ENCODE measurements around the gene CCDC192.

DNA sequence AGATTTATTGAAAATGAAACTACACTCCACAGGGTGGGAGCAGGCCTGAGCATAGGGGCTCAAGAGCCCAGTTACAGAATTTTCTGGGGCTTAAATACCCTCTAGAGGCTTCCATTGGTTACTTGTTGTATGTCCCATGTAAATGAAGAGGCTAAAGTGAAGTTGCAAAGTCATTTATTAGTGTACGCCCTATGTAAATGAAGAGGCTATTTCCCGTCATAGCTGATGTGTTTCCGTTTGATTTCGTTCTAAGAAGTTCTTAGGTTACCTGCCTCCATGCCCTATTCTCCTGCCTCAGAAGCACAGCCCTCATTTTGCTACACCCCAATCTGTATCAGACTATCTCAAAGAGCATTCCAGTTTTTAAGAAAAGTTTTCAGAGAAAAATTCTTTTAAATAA is 273.3 kb downstream of the CCDC192 start:
- TF ChIP-seq, protein P1, sequence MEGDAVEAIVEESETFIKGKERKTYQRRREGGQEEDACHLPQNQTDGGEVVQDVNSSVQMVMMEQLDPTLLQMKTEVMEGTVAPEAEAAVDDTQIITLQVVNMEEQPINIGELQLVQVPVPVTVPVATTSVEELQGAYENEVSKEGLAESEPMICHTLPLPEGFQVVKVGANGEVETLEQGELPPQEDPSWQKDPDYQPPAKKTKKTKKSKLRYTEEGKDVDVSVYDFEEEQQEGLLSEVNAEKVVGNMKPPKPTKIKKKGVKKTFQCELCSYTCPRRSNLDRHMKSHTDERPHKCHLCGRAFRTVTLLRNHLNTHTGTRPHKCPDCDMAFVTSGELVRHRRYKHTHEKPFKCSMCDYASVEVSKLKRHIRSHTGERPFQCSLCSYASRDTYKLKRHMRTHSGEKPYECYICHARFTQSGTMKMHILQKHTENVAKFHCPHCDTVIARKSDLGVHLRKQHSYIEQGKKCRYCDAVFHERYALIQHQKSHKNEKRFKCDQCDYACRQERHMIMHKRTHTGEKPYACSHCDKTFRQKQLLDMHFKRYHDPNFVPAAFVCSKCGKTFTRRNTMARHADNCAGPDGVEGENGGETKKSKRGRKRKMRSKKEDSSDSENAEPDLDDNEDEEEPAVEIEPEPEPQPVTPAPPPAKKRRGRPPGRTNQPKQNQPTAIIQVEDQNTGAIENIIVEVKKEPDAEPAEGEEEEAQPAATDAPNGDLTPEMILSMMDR (IDR thresholded peaks at IDR 0.05) = no peak
- no peak for TF ChIP-seq ZFX (IDR thresholded peaks at IDR 0.05; ENCODE audit: borderline replicate concordance)
